GM23338 (cell line): ENCODE data around the gene IQGAP1. TPM values are rescaled to one million over a fixed set of nuclear protein-coding genes. Genes with fewer than 3 reads are reported as not detected.

Experiments used
- ATAC-seq: fragments of 200-7000 bp; cut with Tn5 transposase; 3 replicates; pipeline ENCODE4 v1.9.1; 2020
- DNase-seq: peaks from one replicate; pipeline ENCODE4 v3.0.0-alpha.2; 2015; ENCODE audit warnings: low spot score
- H2AFZ ChIP-seq: fragments of 200-600 bp; sonication (generic); 2 replicates; pipeline ENCODE4 v1.8.0; 2016; ENCODE audit warnings: antibody characterized with exemption, mild to moderate bottlenecking, moderate library complexity
- H3F3A ChIP-seq: fragments of 200-600 bp; sonication (generic); replicated peaks from 2 replicates; pipeline ENCODE4 v1.8.0; 2017; ENCODE audit warnings: antibody characterized with exemption, mixed run types, low read depth
- H3K27ac ChIP-seq: fragments of 200-600 bp; sonication (generic); 2 replicates; pipeline ENCODE4 v1.6.1; 2016; ENCODE audit warnings: low read depth
- H3K27me3 ChIP-seq: fragments of 200-600 bp; sonication (generic); 2 replicates; pipeline ENCODE4 v1.8.0; 2016; ENCODE audit warnings: mild to moderate bottlenecking, mixed run types, moderate library complexity; ENCODE audit not compliant: insufficient read depth
- H3K36me3 ChIP-seq: fragments of 200-600 bp; sonication (generic); 2 replicates; pipeline ENCODE4 v1.8.0; 2016; ENCODE audit warnings: mild to moderate bottlenecking; ENCODE audit not compliant: insufficient read depth
- H3K4me1 ChIP-seq: fragments of 200-600 bp; sonication (generic); 2 replicates; pipeline ENCODE4 v1.8.0; 2016; ENCODE audit warnings: mild to moderate bottlenecking, moderate library complexity; ENCODE audit not compliant: insufficient read depth
- H3K4me2 ChIP-seq: fragments of 200-600 bp; sonication (generic); 2 replicates; pipeline ENCODE4 v1.7.1; 2017; ENCODE audit warnings: mixed run types
- H3K4me3 ChIP-seq: fragments of 200-600 bp; sonication (generic); 2 replicates; pipeline ENCODE4 v1.6.1; 2016; ENCODE audit warnings: mixed run types
- H3K79me2 ChIP-seq: fragments of 200-600 bp; sonication (generic); replicated peaks from 2 replicates; pipeline ENCODE4 v1.8.0; 2017; ENCODE audit warnings: mild to moderate bottlenecking; ENCODE audit not compliant: insufficient read depth
- H3K9me2 ChIP-seq: fragments of 200-600 bp; sonication (generic); 2 replicates; pipeline ENCODE4 v1.8.0; 2017; ENCODE audit not compliant: insufficient read depth
- H4K20me1 ChIP-seq: fragments of 200-600 bp; sonication (generic); replicated peaks from 2 replicates; pipeline ENCODE4 v1.8.0; 2017; ENCODE audit warnings: mild to moderate bottlenecking; ENCODE audit not compliant: insufficient read depth
- H3K27ac Mint-ChIP-seq: 2 replicates; pipeline ENCODE4 v1.8.0; 2020; ENCODE audit warnings: inconsistent platforms, mild to moderate bottlenecking, moderate library complexity, mixed read lengths
- H3K27me3 Mint-ChIP-seq: 3 replicates; pipeline ENCODE4 v1.8.0; 2022; ENCODE audit warnings: low read depth, mild to moderate bottlenecking, moderate library complexity, mixed read lengths, inconsistent platforms; ENCODE audit not compliant: insufficient read depth, poor library complexity
- H3K36me3 Mint-ChIP-seq: 3 replicates; pipeline ENCODE4 v1.8.0; 2021; ENCODE audit warnings: low read depth, mild to moderate bottlenecking, inconsistent platforms, moderate library complexity, mixed read lengths
- H3K4me1 Mint-ChIP-seq: 3 replicates; pipeline ENCODE4 v1.8.0; 2020; ENCODE audit warnings: mild to moderate bottlenecking, inconsistent platforms, mixed read lengths
- H3K4me3 Mint-ChIP-seq: 3 replicates; pipeline ENCODE4 v1.8.0; 2021; ENCODE audit warnings: moderate library complexity, mild to moderate bottlenecking, inconsistent platforms, mixed read lengths
- H3K9me3 Mint-ChIP-seq: 3 replicates; pipeline ENCODE4 v1.8.0; 2020; ENCODE audit warnings: moderate library complexity, mild to moderate bottlenecking, inconsistent platforms, mixed read lengths
- CREB1 ChIP-seq: fragments of 250-450 bp; sonication (Bioruptor Pico); IDR thresholded peaks from 2 replicates; pipeline ENCODE4 v1.5.0; 2020; ENCODE audit warnings: low read depth, mild to moderate bottlenecking, moderate library complexity
- CTCF ChIP-seq, 2 experiments: fragments of 200-600 bp in 1 of 2; sonication (generic) in 1 of 2; conservative IDR thresholded peaks; 2 replicates each; pipeline versions ENCODE4 v1.5.1 to v1.6.1; 2016 to 2017; ENCODE audit warnings: antibody characterized with exemption in 2 of 2, low read depth in 2 of 2, mild to moderate bottlenecking in 2 of 2, moderate library complexity in 1 of 2
- ETS1 ChIP-seq: IDR thresholded peaks from 2 replicates; pipeline ENCODE4 v1.6.1; 2016; ENCODE audit warnings: antibody characterized with exemption
- EZH2 ChIP-seq: fragments of 200-600 bp; sonication (generic); IDR thresholded peaks from one replicate; pipeline ENCODE4 v1.8.0; 2017; ENCODE audit warnings: antibody characterized with exemption, mild to moderate bottlenecking, low read depth; ENCODE audit not compliant: unreplicated experiment
- EZH2phosphoT487 ChIP-seq: fragments of 200-600 bp; sonication (generic); IDR thresholded peaks from one replicate; pipeline ENCODE4 v1.8.1; 2018; ENCODE audit warnings: antibody characterized with exemption; ENCODE audit not compliant: unreplicated experiment
- JUNB ChIP-seq: IDR thresholded peaks from one replicate; pipeline ENCODE4 v1.6.1; 2016; ENCODE audit warnings: antibody characterized with exemption; ENCODE audit not compliant: unreplicated experiment
- NANOG ChIP-seq: IDR thresholded peaks from 2 replicates; pipeline ENCODE4 v1.6.1; 2016; ENCODE audit warnings: antibody characterized with exemption, borderline replicate concordance
- POLR2AphosphoS5 ChIP-seq: IDR thresholded peaks from 2 replicates; pipeline ENCODE4 v1.6.1; 2016; ENCODE audit warnings: antibody characterized with exemption, low read depth
- STAT1 ChIP-seq: IDR thresholded peaks from one replicate; pipeline ENCODE4 v1.6.1; 2016; ENCODE audit warnings: antibody characterized with exemption; ENCODE audit not compliant: unreplicated experiment
- ZNF114 ChIP-seq: fragments of 250-450 bp; sonication (Bioruptor Pico); IDR thresholded peaks from 2 replicates; pipeline ENCODE4 v1.5.0; 2020; ENCODE audit warnings: mild to moderate bottlenecking, moderate library complexity
- ZNF331 ChIP-seq: fragments of 250-450 bp; sonication (Bioruptor Pico); IDR thresholded peaks from 2 replicates; pipeline ENCODE4 v1.5.0; 2020; ENCODE audit warnings: low read depth, mild to moderate bottlenecking, moderate library complexity
- polyA plus RNA-seq: library from polyadenylated mRNA; unstranded; fragments of >200 nt; fragmentation: Nextera tagmentation; extraction: Ambion mirVana; gene quantifications from 2 replicates; pipeline ENCODE4 v1.2.1, GENCODE V29; 2016
- total RNA-seq: library from RNA; depleted of rRNA; stranded (reverse); fragments of >200 nt; shearing (Covaris generic); gene quantifications from 2 replicates; pipeline ENCODE4 v1.2.3, GENCODE V29; 2014
- TF ChIP-seq, protein P1 (sequence below): fragments of 250-450 bp; sonication (Bioruptor Pico); IDR thresholded peaks from 2 replicates; pipeline ENCODE4 v1.5.0; 2020; ENCODE audit warnings: mild to moderate bottlenecking, moderate library complexity
- TF ChIP-seq, protein P2 (sequence below): IDR thresholded peaks from one replicate; pipeline ENCODE4 v1.6.1; 2018; ENCODE audit warnings: antibody characterized with exemption; ENCODE audit not compliant: unreplicated experiment

Gene IQGAP1
- total and polyA plus RNA-seq, 2 experiments from 2014 or later: 92.7 to 159 TPM

- Histone ChIP-seq H4K20me1 (no peaks in the 10 kb centered on the region), H3K4me1 (no peaks in the 10 kb centered on the region), H3K4me3 (no peak overlapping the region), H3K9me2 (no peaks in the 10 kb centered on the region), H3F3A (no peaks in the 10 kb centered on the region), H3K27me3 (no peaks in the 10 kb centered on the region), H3K79me2 (no peaks in the 10 kb centered on the region), H3K4me2 (no peak overlapping the region), H3K27ac (peak overlapping the region; percentile 8; the same call in 1 of the 2 replicates), H3K36me3 (no peaks in the 10 kb centered on the region), H2AFZ (peak overlapping the region; percentile 18; the same call in 1 of the 2 replicates)
- H3K4me1 Mint-ChIP-seq: peaks cover 8% of the 10 kb centered on the region
- DNase-seq: no peak
- no peak overlapping the region for H3K27ac Mint-ChIP-seq
- H3K9me3 Mint-ChIP-seq: no peaks in the 10 kb centered on the region; the same call in 2 of the 3 replicates
- no peaks in the 10 kb centered on the region for H3K27me3 Mint-ChIP-seq
- TF ChIP-seq ETS1 (no peak), NANOG (no peak), ZNF331 (no peak), EZH2phosphoT487 (no peak), CTCF (conservative IDR thresholded peaks at IDR 0.05; ENCODE audit: low read depth in 2 of 2) (no peak), JUNB (no peak), STAT1 (no peak), POLR2AphosphoS5 (no peak), CREB1 (CRISPR knock-in tag) (no peak), EZH2 (no peak), ZNF114 (CRISPR knock-in tag) (no peak)
- TF ChIP-seq, protein P1, sequence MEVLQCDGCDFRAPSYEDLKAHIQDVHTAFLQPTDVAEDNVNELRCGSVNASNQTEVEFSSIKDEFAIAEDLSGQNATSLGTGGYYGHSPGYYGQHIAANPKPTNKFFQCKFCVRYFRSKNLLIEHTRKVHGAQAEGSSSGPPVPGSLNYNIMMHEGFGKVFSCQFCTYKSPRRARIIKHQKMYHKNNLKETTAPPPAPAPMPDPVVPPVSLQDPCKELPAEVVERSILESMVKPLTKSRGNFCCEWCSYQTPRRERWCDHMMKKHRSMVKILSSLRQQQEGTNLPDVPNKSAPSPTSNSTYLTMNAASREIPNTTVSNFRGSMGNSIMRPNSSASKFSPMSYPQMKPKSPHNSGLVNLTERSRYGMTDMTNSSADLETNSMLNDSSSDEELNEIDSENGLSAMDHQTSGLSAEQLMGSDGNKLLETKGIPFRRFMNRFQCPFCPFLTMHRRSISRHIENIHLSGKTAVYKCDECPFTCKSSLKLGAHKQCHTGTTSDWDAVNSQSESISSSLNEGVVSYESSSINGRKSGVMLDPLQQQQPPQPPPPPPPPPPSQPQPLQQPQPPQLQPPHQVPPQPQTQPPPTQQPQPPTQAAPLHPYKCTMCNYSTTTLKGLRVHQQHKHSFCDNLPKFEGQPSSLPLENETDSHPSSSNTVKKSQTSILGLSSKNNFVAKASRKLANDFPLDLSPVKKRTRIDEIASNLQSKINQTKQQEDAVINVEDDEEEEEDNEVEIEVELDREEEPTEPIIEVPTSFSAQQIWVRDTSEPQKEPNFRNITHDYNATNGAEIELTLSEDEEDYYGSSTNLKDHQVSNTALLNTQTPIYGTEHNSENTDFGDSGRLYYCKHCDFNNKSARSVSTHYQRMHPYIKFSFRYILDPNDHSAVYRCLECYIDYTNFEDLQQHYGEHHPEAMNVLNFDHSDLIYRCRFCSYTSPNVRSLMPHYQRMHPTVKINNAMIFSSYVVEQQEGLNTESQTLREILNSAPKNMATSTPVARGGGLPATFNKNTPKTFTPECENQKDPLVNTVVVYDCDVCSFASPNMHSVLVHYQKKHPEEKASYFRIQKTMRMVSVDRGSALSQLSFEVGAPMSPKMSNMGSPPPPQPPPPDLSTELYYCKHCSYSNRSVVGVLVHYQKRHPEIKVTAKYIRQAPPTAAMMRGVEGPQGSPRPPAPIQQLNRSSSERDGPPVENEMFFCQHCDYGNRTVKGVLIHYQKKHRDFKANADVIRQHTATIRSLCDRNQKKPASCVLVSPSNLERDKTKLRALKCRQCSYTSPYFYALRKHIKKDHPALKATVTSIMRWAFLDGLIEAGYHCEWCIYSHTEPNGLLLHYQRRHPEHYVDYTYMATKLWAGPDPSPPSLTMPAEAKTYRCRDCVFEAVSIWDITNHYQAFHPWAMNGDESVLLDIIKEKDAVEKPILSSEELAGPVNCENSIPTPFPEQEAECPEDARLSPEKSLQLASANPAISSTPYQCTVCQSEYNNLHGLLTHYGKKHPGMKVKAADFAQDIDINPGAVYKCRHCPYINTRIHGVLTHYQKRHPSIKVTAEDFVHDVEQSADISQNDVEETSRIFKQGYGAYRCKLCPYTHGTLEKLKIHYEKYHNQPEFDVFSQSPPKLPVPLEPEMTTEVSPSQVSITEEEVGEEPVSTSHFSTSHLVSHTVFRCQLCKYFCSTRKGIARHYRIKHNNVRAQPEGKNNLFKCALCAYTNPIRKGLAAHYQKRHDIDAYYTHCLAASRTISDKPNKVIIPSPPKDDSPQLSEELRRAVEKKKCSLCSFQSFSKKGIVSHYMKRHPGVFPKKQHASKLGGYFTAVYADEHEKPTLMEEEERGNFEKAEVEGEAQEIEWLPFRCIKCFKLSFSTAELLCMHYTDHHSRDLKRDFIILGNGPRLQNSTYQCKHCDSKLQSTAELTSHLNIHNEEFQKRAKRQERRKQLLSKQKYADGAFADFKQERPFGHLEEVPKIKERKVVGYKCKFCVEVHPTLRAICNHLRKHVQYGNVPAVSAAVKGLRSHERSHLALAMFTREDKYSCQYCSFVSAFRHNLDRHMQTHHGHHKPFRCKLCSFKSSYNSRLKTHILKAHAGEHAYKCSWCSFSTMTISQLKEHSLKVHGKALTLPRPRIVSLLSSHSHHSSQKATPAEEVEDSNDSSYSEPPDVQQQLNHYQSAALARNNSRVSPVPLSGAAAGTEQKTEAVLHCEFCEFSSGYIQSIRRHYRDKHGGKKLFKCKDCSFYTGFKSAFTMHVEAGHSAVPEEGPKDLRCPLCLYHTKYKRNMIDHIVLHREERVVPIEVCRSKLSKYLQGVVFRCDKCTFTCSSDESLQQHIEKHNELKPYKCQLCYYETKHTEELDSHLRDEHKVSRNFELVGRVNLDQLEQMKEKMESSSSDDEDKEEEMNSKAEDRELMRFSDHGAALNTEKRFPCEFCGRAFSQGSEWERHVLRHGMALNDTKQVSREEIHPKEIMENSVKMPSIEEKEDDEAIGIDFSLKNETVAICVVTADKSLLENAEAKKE (CRISPR knock-in tag): no peak
- TF ChIP-seq, protein P2, sequence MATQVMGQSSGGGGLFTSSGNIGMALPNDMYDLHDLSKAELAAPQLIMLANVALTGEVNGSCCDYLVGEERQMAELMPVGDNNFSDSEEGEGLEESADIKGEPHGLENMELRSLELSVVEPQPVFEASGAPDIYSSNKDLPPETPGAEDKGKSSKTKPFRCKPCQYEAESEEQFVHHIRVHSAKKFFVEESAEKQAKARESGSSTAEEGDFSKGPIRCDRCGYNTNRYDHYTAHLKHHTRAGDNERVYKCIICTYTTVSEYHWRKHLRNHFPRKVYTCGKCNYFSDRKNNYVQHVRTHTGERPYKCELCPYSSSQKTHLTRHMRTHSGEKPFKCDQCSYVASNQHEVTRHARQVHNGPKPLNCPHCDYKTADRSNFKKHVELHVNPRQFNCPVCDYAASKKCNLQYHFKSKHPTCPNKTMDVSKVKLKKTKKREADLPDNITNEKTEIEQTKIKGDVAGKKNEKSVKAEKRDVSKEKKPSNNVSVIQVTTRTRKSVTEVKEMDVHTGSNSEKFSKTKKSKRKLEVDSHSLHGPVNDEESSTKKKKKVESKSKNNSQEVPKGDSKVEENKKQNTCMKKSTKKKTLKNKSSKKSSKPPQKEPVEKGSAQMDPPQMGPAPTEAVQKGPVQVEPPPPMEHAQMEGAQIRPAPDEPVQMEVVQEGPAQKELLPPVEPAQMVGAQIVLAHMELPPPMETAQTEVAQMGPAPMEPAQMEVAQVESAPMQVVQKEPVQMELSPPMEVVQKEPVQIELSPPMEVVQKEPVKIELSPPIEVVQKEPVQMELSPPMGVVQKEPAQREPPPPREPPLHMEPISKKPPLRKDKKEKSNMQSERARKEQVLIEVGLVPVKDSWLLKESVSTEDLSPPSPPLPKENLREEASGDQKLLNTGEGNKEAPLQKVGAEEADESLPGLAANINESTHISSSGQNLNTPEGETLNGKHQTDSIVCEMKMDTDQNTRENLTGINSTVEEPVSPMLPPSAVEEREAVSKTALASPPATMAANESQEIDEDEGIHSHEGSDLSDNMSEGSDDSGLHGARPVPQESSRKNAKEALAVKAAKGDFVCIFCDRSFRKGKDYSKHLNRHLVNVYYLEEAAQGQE: no peak
- H3K4me3 Mint-ChIP-seq: no peak overlapping the region
- no peak for ATAC-seq
- H3K36me3 Mint-ChIP-seq: no peaks in the 10 kb centered on the region; the same call in 2 of the 3 replicates
These were observed 20.5 kb upstream of the IQGAP1 start for GRCh38 chr15:90367576-90367975.
